Uterus (tissue), 2 donors: ENCODE data around the gene WNT2.

Experiments
- POLR2A ChIP-seq, 2 donors: fragments of 450-650 bp; IDR thresholded peaks; one replicate each; pipeline ENCODE4 v1.6.1; 2016; ENCODE audit warnings: antibody characterized with exemption in 2 of 2, mild to moderate bottlenecking in 1 of 2, moderate library complexity in 1 of 2
- TF ChIP-seq, protein P1 (sequence below), 4 experiments: fragments of 200-600 bp in 2 of 4; fragments of 450-650 bp in 2 of 4; sonication (generic) in 2 of 4; IDR thresholded peaks; one replicate each; pipeline ENCODE4 v1.5.1; 2016 to 2019; ENCODE audit warnings: antibody characterized with exemption in 4 of 4, mild to moderate bottlenecking in 2 of 4, moderate library complexity in 1 of 4

DNA sequence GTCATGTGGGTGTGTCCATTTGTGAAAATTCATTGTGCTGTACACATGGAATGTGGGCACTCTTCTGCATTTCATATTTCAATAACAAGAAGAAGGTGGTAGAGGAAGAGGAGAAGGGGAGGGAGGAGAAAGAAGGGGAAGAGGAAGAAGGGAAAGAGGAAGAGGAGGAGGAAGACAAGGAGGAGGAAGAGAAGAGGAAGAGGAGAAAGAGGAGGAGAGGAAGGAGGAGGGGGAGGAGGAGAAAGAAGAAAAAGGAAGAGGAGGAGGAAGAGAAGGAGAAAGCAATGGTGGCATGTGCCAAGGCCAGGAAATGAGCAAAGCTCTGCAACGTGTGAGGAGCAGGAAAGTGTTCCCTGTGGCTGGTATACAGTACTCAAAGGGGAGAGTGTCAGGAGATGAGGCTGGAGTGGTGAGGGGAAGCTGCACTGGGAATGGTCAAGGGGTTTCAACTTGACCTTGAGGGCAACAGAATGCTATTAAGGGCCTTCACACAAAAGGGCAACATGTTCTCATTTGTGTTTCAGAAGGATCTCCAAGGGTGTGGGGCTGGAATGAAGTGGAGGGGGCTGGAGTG lies 40.5 kb downstream of the WNT2 start:
- TF ChIP-seq, protein P1, sequence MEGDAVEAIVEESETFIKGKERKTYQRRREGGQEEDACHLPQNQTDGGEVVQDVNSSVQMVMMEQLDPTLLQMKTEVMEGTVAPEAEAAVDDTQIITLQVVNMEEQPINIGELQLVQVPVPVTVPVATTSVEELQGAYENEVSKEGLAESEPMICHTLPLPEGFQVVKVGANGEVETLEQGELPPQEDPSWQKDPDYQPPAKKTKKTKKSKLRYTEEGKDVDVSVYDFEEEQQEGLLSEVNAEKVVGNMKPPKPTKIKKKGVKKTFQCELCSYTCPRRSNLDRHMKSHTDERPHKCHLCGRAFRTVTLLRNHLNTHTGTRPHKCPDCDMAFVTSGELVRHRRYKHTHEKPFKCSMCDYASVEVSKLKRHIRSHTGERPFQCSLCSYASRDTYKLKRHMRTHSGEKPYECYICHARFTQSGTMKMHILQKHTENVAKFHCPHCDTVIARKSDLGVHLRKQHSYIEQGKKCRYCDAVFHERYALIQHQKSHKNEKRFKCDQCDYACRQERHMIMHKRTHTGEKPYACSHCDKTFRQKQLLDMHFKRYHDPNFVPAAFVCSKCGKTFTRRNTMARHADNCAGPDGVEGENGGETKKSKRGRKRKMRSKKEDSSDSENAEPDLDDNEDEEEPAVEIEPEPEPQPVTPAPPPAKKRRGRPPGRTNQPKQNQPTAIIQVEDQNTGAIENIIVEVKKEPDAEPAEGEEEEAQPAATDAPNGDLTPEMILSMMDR (IDR thresholded peaks at IDR 0.05): no peak
- no peak for TF ChIP-seq POLR2A (IDR thresholded peaks at IDR 0.05)
